ENCODE data around the gene TMPRSS11B. TPM values are rescaled to one million over a fixed set of nuclear protein-coding genes. Genes with fewer than 3 reads are reported as not detected.
"Not testable (repeated sequence)": the region's sequence is repeated elsewhere in the genome, so short reads cannot be mapped to it uniquely, and the experiment has no call there.

The TMPRSS11B gene
- total RNA-seq, 2 donors from 2014 or later = not detected

GRCh38 chr4:68283095-68283494 lies 37.6 kb upstream of the TMPRSS11B start:
- Histone ChIP-seq H3K4me3 (no peak overlapping the region), H3K27me3 (no peaks in the 10 kb centered on the region), H3K4me1 (no peaks in the 10 kb centered on the region), H3K9me3 (no peaks in the 10 kb centered on the region), H3K9ac (ENCODE audit: low read depth in 2 of 2, low read length in 2 of 2) (no peak overlapping the region), H3K36me3 (no peaks in the 10 kb centered on the region), H3K27ac (no peak overlapping the region)
- DNase-seq = no peak
- TF ChIP-seq CTCF (IDR thresholded peaks at IDR 0.05) = no peak
- intact Hi-C loops (cut with DNase I) = no loop called here

DNA sequence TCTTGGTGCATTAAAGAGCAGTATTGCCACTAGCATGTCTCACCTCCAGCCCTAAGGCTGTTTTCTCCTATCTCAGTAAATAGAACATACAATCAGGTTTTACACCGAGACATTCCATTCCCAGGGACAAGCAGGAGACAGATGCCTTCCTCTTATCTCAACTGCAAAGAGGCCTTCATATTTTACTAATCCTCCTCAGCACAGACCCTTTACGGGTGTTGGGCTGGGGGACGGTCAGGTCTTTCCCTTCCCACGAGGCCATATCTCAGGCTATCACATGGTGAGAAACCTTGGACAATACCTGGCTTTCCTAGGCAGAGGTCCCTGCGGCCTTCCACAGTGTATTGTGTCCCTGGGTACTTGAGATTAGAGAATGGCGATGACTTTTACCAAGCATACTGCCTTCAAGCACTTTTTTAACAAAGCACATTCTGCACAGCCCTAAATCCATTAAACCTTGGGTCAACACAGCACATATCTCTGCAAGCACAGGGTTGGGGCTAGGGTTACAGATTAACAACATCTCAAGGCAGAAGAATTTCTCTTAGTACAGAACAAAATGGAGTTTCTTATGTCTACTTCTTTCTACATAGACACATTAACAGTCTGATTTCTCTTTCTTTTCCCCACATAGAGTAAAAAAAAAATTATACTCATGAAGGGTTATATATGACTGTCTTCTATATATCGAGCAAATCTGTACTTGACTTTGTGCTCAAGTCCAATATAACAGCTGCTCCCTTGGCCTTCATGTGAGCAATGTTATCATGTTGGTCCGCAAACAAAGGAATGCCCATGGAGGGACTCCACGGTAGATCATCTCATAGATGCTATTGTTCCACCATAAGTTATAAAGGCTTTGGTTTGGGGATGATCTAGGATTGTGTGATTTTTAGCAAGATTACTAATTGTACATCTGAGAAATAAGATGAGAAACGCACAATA lies 36.6 kb upstream of the TMPRSS11B start:
- intact Hi-C loops (cut with DNase I); H3K36me3 ChIP-seq; H3K27ac ChIP-seq; H3K9ac ChIP-seq (ENCODE audit: low read depth in 2 of 2, low read length in 2 of 2); H3K4me3 ChIP-seq; DNase-seq; H3K9me3 ChIP-seq; H3K4me1 ChIP-seq; H3K27me3 ChIP-seq: not testable (repeated sequence)

DNA sequence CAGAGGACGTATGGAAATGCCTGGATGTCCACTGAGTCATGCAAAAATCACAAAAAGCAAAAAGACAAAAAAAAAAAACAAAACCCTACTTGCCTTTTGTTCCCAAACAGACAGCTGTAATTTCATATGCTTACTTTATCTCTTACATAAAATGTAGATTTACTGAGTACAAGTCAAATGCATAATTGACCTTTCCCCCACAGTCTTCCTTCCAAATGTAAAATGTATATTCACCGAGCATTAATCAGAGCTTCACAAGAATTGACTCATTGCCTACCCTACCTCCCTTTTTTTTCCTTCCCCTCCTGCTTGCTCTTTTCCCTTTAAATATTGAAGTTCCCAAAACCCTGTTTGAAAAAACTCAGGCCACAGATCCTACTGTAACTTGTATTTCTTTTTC lies 32.5 kb upstream of the TMPRSS11B start:
- Histone ChIP-seq H3K9ac (ENCODE audit: low read depth in 2 of 2, low read length in 2 of 2) (no peak overlapping the region), H3K4me3 (no peak overlapping the region), H3K4me1 (no peaks in the 10 kb centered on the region), H3K9me3 (no peaks in the 10 kb centered on the region), H3K27ac (no peak overlapping the region), H3K36me3 (no peaks in the 10 kb centered on the region), H3K27me3 (no peaks in the 10 kb centered on the region)
- no peak for TF ChIP-seq CTCF (IDR thresholded peaks at IDR 0.05)
- no peak for DNase-seq
- intact Hi-C loops (cut with DNase I) = loop anchor here (10.0 kb wide), 1 partner anchor 897 kb away; no protein-coding TSS in a partner anchor

DNA sequence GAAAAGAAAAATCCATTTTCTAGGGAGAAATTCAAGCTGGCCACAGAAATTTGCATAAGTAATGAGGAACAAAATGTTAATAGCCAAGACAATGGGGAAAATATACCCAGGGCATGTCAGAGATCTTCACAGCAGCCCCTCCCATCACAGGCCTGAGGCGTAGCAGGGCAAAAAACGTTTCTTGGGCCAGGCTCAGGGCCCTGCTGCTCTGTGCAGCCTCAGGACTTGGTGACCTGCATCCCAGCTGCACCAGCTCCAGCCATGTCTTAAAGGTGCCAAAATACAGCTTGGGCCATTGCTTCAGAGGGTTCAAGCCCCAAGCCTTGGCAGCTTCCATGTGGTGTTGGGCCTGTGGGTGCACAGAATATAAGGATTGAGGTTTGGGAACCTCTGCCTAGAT lies 32.1 kb upstream of the TMPRSS11B start:
- intact Hi-C loops (cut with DNase I) = loop anchor here (10.0 kb wide), 1 partner anchor 897 kb away; no protein-coding TSS in a partner anchor
- no peaks in the 10 kb centered on the region for H3K36me3 ChIP-seq
- no peak overlapping the region for H3K27ac ChIP-seq
- H3K27me3 ChIP-seq = no peaks in the 10 kb centered on the region
- DNase-seq = no peak
- no peak overlapping the region for H3K4me3 ChIP-seq
- H3K9ac ChIP-seq (ENCODE audit: low read depth in 2 of 2, low read length in 2 of 2) = no peak overlapping the region
- no peaks in the 10 kb centered on the region for H3K4me1 ChIP-seq
- TF ChIP-seq CTCF (IDR thresholded peaks at IDR 0.05) = no peak
- H3K9me3 ChIP-seq = no peaks in the 10 kb centered on the region

GRCh38 chr4:68272860-68273259 lies 27.4 kb upstream of the TMPRSS11B start:
- H3K4me1 ChIP-seq = no peaks in the 10 kb centered on the region
- no peaks in the 10 kb centered on the region for H3K9me3 ChIP-seq
- intact Hi-C loops (cut with DNase I) = loop anchor here (10.0 kb wide), 1 partner anchor 902 kb away; no protein-coding TSS in a partner anchor
- H3K27ac ChIP-seq = no peak overlapping the region
- DNase-seq = no peak
- no peaks in the 10 kb centered on the region for H3K36me3 ChIP-seq
- no peaks in the 10 kb centered on the region for H3K27me3 ChIP-seq
- no peak overlapping the region for H3K9ac ChIP-seq (ENCODE audit: low read depth in 2 of 2, low read length in 2 of 2)
- no peak overlapping the region for H3K4me3 ChIP-seq
- no peak for TF ChIP-seq CTCF (IDR thresholded peaks at IDR 0.05)

DNA sequence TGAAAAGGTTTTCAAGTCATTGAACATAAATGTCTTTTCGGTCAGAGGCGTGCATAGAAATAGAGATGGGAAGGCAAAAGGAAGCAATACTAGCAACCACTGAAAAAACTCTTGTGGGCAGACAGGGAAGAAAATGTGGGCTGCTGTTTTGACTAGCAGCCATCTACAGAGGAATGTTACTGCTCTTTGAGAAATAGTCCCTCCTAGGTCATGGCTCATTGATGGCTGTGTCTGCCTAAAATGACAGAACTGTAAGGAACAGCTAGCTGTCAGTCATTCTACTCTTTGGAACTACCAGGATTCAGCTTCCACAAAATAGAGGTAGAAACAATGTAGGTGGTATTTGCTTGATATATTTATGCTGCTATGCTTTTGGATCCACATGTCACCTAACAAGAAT lies 26.9 kb upstream of the TMPRSS11B start:
- H3K36me3 ChIP-seq = no peaks in the 10 kb centered on the region
- no peaks in the 10 kb centered on the region for H3K4me1 ChIP-seq
- no peak overlapping the region for H3K4me3 ChIP-seq
- no peak overlapping the region for H3K27ac ChIP-seq
- intact Hi-C loops (cut with DNase I) = loop anchor here (10.0 kb wide), 1 partner anchor 902 kb away; no protein-coding TSS in a partner anchor
- no peaks in the 10 kb centered on the region for H3K27me3 ChIP-seq
- DNase-seq = no peak
- no peaks in the 10 kb centered on the region for H3K9me3 ChIP-seq
- no peak overlapping the region for H3K9ac ChIP-seq (ENCODE audit: low read depth in 2 of 2, low read length in 2 of 2)
- TF ChIP-seq CTCF (IDR thresholded peaks at IDR 0.05) = no peak
